Peyer's patch (tissue), 4 donors: ENCODE data around the gene ANKRD22. TPM values are rescaled to one million over a fixed set of nuclear protein-coding genes. Genes with fewer than 3 reads are reported as not detected.

ENCODE experiments used
- DNase-seq, 3 donors: peaks; one replicate each; pipeline ENCODE4 v3.0.0-alpha.2; 2017 to 2019
- H3K27ac ChIP-seq, 4 donors: fragments of 200-600 bp; sonication (generic); one replicate each; pipeline ENCODE4 v1.5.1; 2016 to 2019
- H3K27me3 ChIP-seq, 2 donors: fragments of 200-600 bp; sonication (generic); one replicate each; pipeline ENCODE4 v1.5.1; 2019
- H3K36me3 ChIP-seq, 3 donors: fragments of 200-600 bp; sonication (generic); one replicate each; pipeline ENCODE4 v1.5.1; 2016 to 2019
- H3K4me1 ChIP-seq, 4 donors: fragments of 200-600 bp; sonication (generic); one replicate each; pipeline ENCODE4 v1.5.1; 2016 to 2019
- H3K4me3 ChIP-seq, 4 donors: fragments of 200-600 bp; sonication (generic); 1 replicate in 3 of 4; 2 replicates in 1 of 4; pipeline ENCODE4 v1.5.1; 2016 to 2019; ENCODE audit warnings: mild to moderate bottlenecking in 1 of 4
- H3K9me3 ChIP-seq, 4 donors: fragments of 200-600 bp; sonication (generic); one replicate each; pipeline ENCODE4 v1.5.1; 2016 to 2019; ENCODE audit warnings: mild to moderate bottlenecking in 1 of 4
- CTCF ChIP-seq, 6 experiments: fragments of 450-650 bp in 4 of 6; fragments of 200-600 bp in 2 of 6; sonication (generic) in 1 of 6; IDR thresholded peaks; one replicate each; pipeline ENCODE4 v1.5.1; 2017 to 2019; ENCODE audit warnings: antibody characterized with exemption in 6 of 6, mild to moderate bottlenecking in 3 of 6, moderate library complexity in 1 of 6
- POLR2A ChIP-seq, 2 donors: fragments of 450-650 bp; IDR thresholded peaks; one replicate each; pipeline ENCODE4 v1.5.1; 2017; ENCODE audit warnings: antibody characterized with exemption in 2 of 2, mild to moderate bottlenecking in 2 of 2, moderate library complexity in 2 of 2
- total RNA-seq, 4 donors: library from RNA; depleted of rRNA; stranded (reverse); fragments of >200 nt; gene quantifications; one replicate each; pipeline ENCODE4 v1.1.0, GENCODE V29; 2016

The ANKRD22 gene
- 1 to 10 TPM in 2 of 4 donors, under 1 TPM in 1, not detected in 1; 0.70 to 1.5 (median 1.1) TPM for total RNA-seq

GRCh38 chr10:88851706-88852105 lies at the start of gene ANKRD22:
Gene ANKRD22 (minus strand): TSS chr10:88851844. CDS start chr10:88851607, 237 bp downstream.
- no peaks in the 10 kb centered on the region for H3K36me3 ChIP-seq
- no peak within 1 kb of the TSS for H3K4me3 ChIP-seq
- peaks cover 0 to 13% (median 0%) of the 10 kb centered on the region in 4 donors for H3K4me1 ChIP-seq
- H3K9me3 ChIP-seq: no peaks in the 10 kb centered on the region
- peak within 1 kb of the TSS in 3 of 4 donors; percentile 35 to 50 (median 50) for H3K27ac ChIP-seq
- no peak for TF ChIP-seq CTCF (IDR thresholded peaks at IDR 0.05)
- TF ChIP-seq POLR2A (IDR thresholded peaks at IDR 0.05): peak in 1 of 2 donors; percentile 35
- no peaks in the 10 kb centered on the region for H3K27me3 ChIP-seq
- peak in 2 of 3 donors; percentile 56 to 79 for DNase-seq

- Histone ChIP-seq H3K9me3 (no peaks in the 10 kb centered on the region), H3K4me1 (peaks cover 0 to 74% (median 21%) of the 10 kb centered on the region in 4 donors), H3K4me3 (no peak overlapping the region), H3K36me3 (peaks cover 0 to 5% (median 0%) of the 10 kb centered on the region in 3 donors), H3K27me3 (no peaks in the 10 kb centered on the region), H3K27ac (peak overlapping the region in 1 of 4 donors; percentile 63)
- no peak for DNase-seq
- TF ChIP-seq POLR2A (IDR thresholded peaks at IDR 0.05) (no peak), CTCF (IDR thresholded peaks at IDR 0.05) (no peak)
These were observed 48.2 kb upstream of the ANKRD22 start for GRCh38 chr10:88899886-88900285.

- DNase-seq: peak in 1 of 3 donors; percentile 29
- Histone ChIP-seq H3K4me3 (no peak overlapping the region), H3K27me3 (no peaks in the 10 kb centered on the region), H3K9me3 (no peaks in the 10 kb centered on the region), H3K36me3 (peaks cover 0 to 5% (median 0%) of the 10 kb centered on the region in 3 donors), H3K27ac (peak overlapping the region in 2 of 4 donors; percentile 56 to 63), H3K4me1 (peaks cover 0 to 81% (median 21%) of the 10 kb centered on the region in 4 donors)
- no peak for TF ChIP-seq POLR2A (IDR thresholded peaks at IDR 0.05)
- no peak for TF ChIP-seq CTCF (IDR thresholded peaks at IDR 0.05)
These were observed 47.1 kb upstream of the ANKRD22 start for GRCh38 chr10:88898727-88899126.

- H3K27ac ChIP-seq: peak overlapping the region; percentile 56 to 87 (median 74)
- no peaks in the 10 kb centered on the region for H3K27me3 ChIP-seq
- no peaks in the 10 kb centered on the region for H3K9me3 ChIP-seq
- H3K4me3 ChIP-seq: no peak overlapping the region
- H3K4me1 ChIP-seq: peaks cover 0 to 80% (median 21%) of the 10 kb centered on the region in 4 donors
- peak in 1 of 3 donors; percentile 29 for DNase-seq
- peaks cover 0 to under 1% (median 0%) of the 10 kb centered on the region in 3 donors for H3K36me3 ChIP-seq
- TF ChIP-seq POLR2A (IDR thresholded peaks at IDR 0.05) (no peak), CTCF (IDR thresholded peaks at IDR 0.05) (no peak)
These were observed 45.6 kb upstream of the ANKRD22 start for GRCh38 chr10:88896994-88897853.

- TF ChIP-seq CTCF (IDR thresholded peaks at IDR 0.05) (peak in 1 of 6 experiments; percentile 11), POLR2A (IDR thresholded peaks at IDR 0.05) (no peak)
- peaks cover 0 to 75% (median 19%) of the 10 kb centered on the region in 4 donors for H3K4me1 ChIP-seq
- peak in 1 of 3 donors; percentile 69 for DNase-seq
These were observed 44.8 kb upstream of the ANKRD22 start for GRCh38 chr10:88896372-88896993.

More at GRCh38 chr10:88896372-88896993, 44.8 kb upstream of the ANKRD22 start:
- Histone ChIP-seq H3K27ac (peak overlapping the region; percentile 56 to 87 (median 74)), H3K9me3 (no peaks in the 10 kb centered on the region), H3K4me3 (no peak overlapping the region), H3K27me3 (no peaks in the 10 kb centered on the region), H3K36me3 (no peaks in the 10 kb centered on the region)
